GM21723 (cell line): ENCODE data around the gene CDCA4.
A peak's percentile ranks its signal among the peaks of the same experiment; 100 is the strongest.

ENCODE experiments used
- ATAC-seq: cut with Tn5 transposase; IDR thresholded peaks from one replicate; pipeline ENCODE4 v1.9.1; 2021; ENCODE audit warnings: mild to moderate bottlenecking, moderate library complexity; ENCODE audit not compliant: unreplicated experiment

CDCA4 gene

GRCh38 chr14:104993306-104993705 lies 27.6 kb downstream of the CDCA4 start:
- ATAC-seq: no peak

DNA sequence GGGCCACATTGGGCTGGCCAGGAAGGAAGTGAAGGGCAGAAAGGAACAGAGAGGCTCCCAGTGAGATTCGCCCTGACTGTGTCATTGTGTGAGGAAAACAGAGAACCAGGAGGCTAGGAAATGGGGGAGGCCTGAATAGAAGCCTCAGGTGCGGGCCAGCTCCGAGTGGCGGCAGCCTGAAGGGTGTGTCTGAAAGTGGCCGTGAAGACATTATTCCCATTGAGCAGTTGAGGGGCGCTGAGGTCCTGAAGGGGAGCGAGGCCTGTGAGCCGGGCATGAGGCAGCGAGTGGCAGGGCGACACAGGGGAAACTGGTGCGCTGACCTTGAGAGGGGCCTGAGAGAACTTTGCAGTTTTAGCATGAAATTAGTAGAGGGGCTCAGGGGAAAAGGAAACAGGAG lies 28.4 kb downstream of the CDCA4 start:
- ATAC-seq: no peak

DNA sequence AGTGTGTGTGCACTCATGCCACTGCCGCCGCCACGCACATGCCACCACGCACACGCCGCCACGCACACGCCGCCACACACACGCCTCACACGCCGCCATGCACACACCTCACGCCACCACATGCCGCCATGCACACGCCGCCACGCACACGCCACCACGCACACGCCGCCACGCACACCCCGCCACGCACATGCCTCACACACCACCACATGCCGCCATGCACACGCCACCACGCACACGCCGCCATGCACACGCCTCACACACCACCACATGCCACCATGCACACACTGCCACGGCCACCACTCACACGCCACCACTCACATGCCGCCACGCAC lies 29.0 kb downstream of the CDCA4 start:
- ATAC-seq: no peak

DNA sequence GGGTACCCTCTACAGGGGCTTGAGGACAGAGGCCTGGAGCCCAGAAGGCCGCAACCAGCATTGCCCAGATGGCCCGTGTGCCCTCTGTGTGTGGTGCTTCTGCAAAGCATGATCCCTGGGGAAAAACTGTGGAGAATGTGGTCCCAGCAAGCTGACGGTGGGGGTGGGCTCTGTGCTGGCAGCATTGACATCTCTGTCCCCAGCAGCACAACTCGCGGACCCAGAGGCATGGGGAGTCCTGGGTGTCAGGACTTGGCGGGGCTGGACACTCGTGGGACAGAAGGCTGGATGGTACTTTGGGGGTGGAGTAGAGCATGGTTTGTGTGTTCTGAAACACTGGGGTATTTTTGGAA lies 31.0 kb downstream of the CDCA4 start:
- ATAC-seq: no peak

DNA sequence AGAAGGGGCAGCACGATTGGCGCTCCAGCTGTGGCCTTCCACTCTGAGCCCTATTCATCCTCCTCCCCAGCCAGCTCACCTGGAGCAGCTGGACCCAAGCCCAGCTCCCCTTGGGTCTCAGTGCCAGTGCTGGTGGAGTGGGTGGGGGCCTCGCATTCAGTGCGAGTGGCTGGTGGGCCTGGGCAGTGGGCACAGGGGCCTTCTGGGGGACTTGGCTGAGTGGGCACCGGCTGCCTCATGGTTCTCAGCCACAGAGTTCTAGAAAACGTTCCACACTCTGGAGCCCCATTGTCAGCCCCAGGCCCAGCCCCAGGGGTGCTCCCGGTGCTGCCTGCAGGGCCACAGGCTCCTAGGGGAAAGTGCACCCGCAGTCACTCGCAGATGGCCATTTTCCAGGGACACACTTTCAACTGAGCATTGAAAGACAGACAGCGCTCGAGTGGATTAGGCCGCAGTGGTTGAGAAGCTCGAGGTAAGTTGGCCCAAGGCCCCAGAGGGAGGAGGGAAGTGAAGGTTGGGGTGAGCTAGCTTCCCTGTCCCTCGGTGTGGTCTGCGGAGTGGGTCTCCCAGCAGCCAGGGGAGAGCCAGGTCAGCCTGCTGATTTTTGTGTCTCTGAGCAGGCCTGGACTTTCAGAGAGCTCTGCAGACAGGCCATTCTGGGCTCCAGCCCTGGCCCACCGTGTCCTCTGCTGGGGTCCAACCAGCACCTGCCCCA lies 31.5 kb downstream of the CDCA4 start:
- no peak for ATAC-seq

DNA sequence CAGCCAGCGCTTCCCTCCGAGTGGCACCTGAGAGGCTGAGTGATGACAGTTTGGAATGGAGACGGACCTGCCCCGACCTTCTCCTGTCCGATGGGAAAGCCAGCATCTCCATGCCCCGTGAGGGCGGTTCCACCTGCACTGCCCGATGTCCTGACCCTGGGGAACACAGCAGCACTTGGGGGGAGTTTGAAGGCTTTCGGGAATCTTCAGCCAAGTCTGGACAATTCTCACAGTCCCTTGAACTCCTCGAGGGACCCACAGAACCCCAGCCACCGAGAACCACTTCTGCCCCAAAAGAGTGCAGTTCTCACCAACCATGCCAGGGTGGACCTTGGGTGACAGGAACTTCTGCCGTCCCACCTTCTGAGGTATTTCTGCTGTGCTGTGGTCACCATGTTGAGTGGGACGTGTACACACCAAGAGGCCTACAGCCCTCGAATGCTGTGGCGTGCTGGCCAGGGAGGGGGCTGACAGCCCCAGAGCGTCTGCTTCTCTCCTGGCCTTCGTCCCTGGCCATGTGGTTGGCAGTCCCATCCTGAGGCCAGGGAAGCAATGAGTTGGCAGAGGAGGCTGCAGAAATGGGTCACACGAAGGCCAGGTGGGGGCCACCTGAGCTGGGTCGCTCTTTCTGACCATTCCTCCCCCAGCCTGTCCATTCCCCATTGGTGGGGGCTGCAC lies 34.3 kb downstream of the CDCA4 start:
- ATAC-seq: no peak

DNA sequence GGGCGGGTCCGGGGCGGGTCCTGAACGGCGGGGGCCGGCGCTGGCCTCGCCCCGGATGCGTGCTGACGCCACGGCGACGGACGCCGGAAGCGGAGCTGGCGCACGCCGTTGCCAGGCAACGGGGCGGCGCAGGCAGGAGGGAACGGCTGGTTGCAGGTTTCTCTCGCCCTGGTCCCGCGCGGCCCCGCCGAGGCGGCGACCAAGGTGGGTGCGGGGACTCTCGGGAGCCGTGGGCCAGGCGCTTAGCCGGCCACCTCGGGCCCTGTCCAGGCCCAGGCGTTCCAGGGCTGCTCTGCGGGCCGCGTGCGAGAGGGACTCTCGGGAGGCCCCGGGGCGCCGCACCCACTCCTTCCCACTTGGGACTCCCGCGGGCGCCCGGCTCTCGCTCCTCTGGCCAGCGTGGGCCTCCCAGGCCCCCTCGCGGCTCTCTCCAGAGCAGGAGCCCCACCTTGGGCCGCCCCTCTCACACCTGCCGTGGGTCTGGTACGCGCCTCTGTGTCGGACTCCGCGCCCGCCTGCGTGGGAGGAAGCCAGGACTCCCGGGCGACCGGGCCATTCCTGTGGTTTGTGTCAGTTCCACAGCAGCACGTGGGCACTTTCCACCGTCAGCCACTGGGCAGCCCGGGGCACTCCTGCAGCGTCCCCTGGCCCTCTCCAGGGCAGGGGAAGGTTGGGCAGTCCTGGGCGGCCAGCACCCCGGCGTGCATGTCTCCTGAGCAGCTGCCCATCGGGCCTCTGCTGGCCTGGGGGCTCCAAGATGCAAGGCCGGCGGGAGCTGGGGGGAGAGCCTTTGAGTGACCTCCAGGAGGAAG lies 35.0 kb downstream of the CDCA4 start, which contains the start of gene CLBA1:
Gene CLBA1 (plus strand): TSS at position 114 of the 812 bp plus-strand sequence. CDS start 644 bp downstream, at position 758.
- peak; percentile 96 for ATAC-seq

- ATAC-seq: no peak
Measured at GRCh38 chr14:104984056-104984894, 36.6 kb downstream of the CDCA4 start.

GRCh38 chr14:104983231-104983721 lies 37.6 kb downstream of the CDCA4 start:
- no peak for ATAC-seq

DNA sequence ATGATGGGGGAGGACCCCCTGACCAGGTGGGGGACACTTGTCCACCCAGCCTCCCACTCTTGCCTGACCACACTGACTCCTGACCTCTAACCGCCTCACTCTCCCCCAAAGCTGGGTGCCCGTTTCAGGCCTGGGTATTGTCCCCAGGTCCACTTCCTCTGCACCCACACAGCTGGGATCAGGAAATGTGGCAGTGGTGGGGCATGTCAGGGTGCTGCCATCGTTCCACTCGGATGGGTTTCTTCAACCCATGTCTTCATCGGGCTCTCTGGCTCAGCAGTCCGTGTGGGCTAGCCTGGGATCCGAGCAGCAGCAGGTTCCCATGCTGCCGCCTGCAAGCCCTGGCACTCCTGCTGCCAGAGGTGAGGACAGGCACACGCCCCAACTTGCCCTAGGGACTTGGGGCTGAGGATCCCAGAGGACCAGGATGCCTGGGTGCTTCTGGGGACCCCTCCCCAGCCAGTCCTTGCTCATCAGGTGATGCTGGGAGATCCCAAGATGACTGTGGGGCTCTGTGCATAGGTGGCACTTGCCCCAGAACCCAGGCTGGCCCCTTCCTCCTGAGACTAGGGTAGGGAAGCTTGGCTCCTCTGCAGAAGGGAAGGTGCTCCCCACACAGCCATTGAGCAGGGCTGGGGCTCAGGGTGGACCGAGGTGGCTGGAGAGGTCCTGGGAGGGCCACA lies 38.2 kb downstream of the CDCA4 start:
- no peak for ATAC-seq

- no peak for ATAC-seq
Measured at GRCh38 chr14:104981699-104982541, 39.0 kb downstream of the CDCA4 start.

GRCh38 chr14:104980611-104981531 lies 40.0 kb downstream of the CDCA4 start:
- no peak for ATAC-seq

GRCh38 chr14:104979758-104980610 lies 40.9 kb downstream of the CDCA4 start:
- ATAC-seq: no peak

DNA sequence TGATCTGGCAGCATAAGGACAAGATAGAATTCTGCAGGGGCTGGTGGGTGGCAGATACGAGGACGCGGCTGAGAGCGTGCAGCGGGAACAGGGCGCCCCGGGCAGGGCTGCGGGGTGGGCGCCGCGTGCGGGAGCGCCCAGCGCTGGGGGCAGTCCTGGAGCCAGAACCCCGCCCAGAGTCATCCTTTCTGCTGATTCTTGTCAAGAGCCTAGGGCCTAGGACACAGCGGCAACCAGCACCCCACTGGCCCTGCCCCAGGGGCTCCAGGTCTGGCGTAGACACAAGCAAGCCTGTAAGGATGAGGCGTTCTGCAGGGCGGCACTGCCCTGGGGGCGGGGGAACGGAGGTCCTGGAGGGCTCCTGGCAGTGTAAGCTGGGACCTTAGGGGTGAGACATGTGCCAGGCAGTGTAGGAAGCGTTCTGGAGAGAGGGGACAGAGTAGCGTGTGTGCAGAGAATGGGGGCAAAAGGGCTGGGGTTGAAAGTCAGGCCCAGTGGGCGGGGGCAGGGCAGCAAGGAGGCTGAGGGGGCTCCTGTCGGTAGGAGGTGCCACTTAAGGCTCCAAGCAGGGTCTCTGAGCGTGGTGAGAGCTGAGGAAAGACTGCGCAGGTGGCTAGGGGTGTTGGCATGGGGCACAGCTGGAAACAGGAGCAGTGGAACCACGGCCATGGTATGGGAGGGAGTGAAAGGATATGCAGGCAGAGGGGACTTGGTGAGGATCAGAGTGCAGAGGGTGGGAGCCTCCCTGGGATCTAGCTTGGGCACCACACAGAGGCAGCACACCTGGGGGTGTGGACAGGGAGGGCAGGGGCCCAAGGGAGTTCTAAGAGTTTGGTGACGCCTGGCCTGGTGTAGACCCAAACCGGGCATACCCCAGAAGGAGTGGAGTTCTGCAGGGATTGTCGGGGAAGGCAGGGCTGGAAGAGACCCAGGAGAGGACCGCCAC lies 41.9 kb downstream of the CDCA4 start:
- ATAC-seq: no peak

GRCh38 chr14:104977681-104978653 lies 42.9 kb downstream of the CDCA4 start, which contains the start of gene AHNAK2:
Gene AHNAK2, minus strand, starts transcription at chr14:104978374. Its CDS starts 137 bp downstream, at chr14:104978237.
- no peak for ATAC-seq
